Bronchial epithelial cell (primary cell): Measurements from ENCODE around the gene FOXR1. TPM values are rescaled to one million over a fixed set of nuclear protein-coding genes. Genes with fewer than 3 reads are reported as not detected.
"Not testable (repeated sequence)": the region's sequence is repeated elsewhere in the genome, so short reads cannot be mapped to it uniquely, and the experiment has no call there.

Experiments
- DNase-seq: peaks from one replicate; pipeline ENCODE4 v3.0.0-alpha.2; 2010; ENCODE audit warnings: low read depth
- FAIRE-seq: peaks from 2 replicates; lab custom pipeline; 2011; peaks lifted over from hg19 to GRCh38; lab: Jason Lieb, UNC
- H3K27me3 ChIP-seq: 2 replicates; pipeline ENCODE4 v1.5.1; 2011; ENCODE audit warnings: low read length; ENCODE audit not compliant: control insufficient read depth, insufficient read depth
- H3K36me3 ChIP-seq: 2 replicates; pipeline ENCODE4 v1.5.1; 2011; ENCODE audit warnings: low read length; ENCODE audit not compliant: control insufficient read depth, insufficient read depth
- H3K4me3 ChIP-seq: 2 replicates; pipeline ENCODE4 v1.5.1; 2011; ENCODE audit warnings: mild to moderate bottlenecking, low read depth, low read length, control low read depth
- CTCF ChIP-seq: IDR thresholded peaks from 2 replicates; pipeline ENCODE4 v1.5.1; 2011; ENCODE audit warnings: mild to moderate bottlenecking, moderate library complexity, low read length, control low read depth, inconsistent platforms; ENCODE audit not compliant: insufficient read depth, severe bottlenecking
- total RNA-seq: library from RNA; depleted of rRNA; stranded (reverse); fragments of >200 nt; gene quantifications from 2 replicates; pipeline ENCODE4 v1.2.1, GENCODE V29; 2014

FOXR1 gene
- total RNA-seq, 1 donor from 2014 or later: not detected

DNA sequence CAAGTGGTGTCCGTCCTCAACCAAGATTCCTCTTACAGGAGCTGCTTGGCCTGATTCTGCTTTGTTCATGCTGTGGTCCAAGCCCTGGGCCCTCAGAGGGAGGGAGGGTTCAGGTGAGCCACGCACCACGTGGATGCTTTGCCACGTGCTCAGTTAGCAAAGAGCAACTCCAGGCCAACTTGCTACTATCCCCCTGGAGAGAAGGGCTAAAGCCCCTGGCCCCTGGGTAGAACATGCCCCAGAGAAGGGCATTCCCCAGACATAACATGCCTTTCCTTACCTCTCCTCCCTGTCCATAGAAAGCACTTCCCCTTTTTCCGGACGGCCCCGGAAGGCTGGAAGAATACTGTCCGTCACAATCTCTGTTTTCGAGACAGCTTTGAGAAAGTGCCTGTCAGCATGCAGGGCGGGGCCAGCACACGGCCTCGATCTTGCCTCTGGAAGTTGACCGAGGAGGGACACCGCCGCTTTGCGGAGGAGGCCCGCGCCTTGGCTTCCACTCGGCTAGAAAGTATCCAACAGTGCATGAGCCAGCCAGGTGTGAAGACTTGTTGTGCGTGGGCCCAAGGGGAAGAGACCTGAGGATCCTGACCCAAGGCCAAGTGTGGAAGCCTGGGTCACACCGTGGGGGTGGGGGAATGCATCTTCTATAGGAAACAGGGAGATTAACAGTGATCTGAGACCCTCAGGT lies 8.8 kb downstream of the FOXR1 start:
- no peak for DNase-seq
- Histone ChIP-seq H3K4me3 (no peak overlapping the region), H3K27me3 (peaks cover 4% of the 10 kb centered on the region)

GRCh38 chr11:118984337-118984736 lies 12.8 kb downstream of the FOXR1 start:
- not testable (repeated sequence) for H3K27me3 ChIP-seq, FAIRE-seq

More for the DNA sequence above, 8.8 kb downstream of the FOXR1 start:
- peak; percentile 58 for FAIRE-seq
- no peaks in the 10 kb centered on the region for H3K36me3 ChIP-seq
- TF ChIP-seq CTCF: no peak

DNA sequence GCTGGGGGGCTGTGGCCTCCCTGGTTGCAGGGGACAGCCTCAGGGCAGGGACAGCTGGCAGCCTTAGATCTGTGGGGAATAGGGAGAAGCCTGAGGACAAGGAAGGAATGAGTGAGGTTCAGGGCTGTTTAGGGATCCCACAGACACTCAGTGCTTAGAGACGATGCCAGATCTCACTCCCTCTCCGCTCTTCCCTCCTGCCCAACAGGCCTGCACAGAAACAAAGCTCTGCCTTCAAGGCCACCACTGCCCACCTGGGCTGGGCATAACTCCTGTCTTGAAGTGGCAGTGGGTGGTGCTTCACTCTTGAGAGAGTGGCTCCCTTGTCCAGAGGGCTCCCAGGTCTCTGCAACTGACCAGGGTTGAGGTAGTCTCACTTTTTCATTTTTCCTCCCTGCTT lies 13.3 kb downstream of the FOXR1 start:
- H3K4me3 ChIP-seq: no peak overlapping the region
- no peak for TF ChIP-seq CTCF
- no peak for FAIRE-seq
- no peaks in the 10 kb centered on the region for H3K36me3 ChIP-seq
- H3K27me3 ChIP-seq: peaks cover 2% of the 10 kb centered on the region
- no peak for DNase-seq

More at GRCh38 chr11:118984337-118984736, 12.8 kb downstream of the FOXR1 start:
- H3K36me3 ChIP-seq, DNase-seq, H3K4me3 ChIP-seq: not testable (repeated sequence)

- Histone ChIP-seq H3K4me3 (no peak overlapping the region), H3K36me3 (no peaks in the 10 kb centered on the region), H3K27me3 (no peaks in the 10 kb centered on the region)
- DNase-seq (peak; percentile 96), FAIRE-seq (peak; percentile 62)
- no peak for TF ChIP-seq CTCF
Measured at GRCh38 chr11:118988280-118988679, 16.7 kb downstream of the FOXR1 start.

DNA sequence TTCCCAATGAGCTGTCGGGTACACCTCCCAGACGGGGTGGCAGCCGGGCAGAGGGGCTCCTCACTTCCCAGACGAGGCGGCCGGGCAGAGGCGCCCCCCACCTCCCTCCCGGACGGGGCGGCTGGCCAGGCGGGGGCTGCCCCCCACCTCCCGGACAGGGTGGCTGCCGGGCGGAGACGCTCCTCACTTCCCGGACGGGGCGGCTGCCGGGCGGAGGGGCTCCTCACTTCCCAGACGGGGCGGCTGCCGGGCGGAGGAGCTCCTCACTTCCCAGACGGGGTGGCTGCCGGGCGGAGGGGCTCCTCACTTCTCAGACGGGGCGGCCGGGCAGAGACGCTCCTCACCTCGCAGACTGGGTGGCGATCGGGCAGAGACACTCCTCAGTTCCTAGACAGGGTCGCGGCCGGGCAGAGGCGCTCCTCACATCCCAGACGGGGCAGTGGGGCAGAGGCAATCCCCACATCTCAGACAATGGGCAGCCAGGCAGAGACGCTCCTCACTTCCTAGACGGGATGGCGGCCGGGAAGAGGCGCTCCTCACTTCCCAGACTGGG lies 20.0 kb downstream of the FOXR1 start:
- not testable (repeated sequence) for H3K27me3 ChIP-seq, FAIRE-seq, DNase-seq, H3K36me3 ChIP-seq, H3K4me3 ChIP-seq

GRCh38 chr11:118996926-118997626 lies 25.5 kb downstream of the FOXR1 start:
- DNase-seq (no peak), FAIRE-seq (no peak)
- peak; percentile 2 for TF ChIP-seq CTCF
- H3K27me3 ChIP-seq: no peaks in the 10 kb centered on the region
- H3K4me3 ChIP-seq: peak overlapping the region; percentile 65
- peaks cover 1% of the 10 kb centered on the region for H3K36me3 ChIP-seq
